MM.1S (cell line): ENCODE results near the gene SLIT3.

ENCODE experiments used
- CTCF ChIP-seq: fragments of 300-600 bp; sonication (generic); IDR thresholded peaks from 2 replicates; pipeline ENCODE4 v1.5.1; 2016; ENCODE audit warnings: antibody characterized with exemption, low read length, mixed read lengths
- EZH2 ChIP-seq: fragments of 300-600 bp; sonication (generic); optimal IDR thresholded peaks from 2 replicates; pipeline ENCODE3; 2017; ENCODE audit warnings: low read depth, mild to moderate bottlenecking, antibody characterized with exemption, low read length, mixed read lengths
- EZH2phosphoT487 ChIP-seq: fragments of 300-600 bp; sonication (generic); IDR thresholded peaks from 2 replicates; pipeline ENCODE4 v1.6.1; 2018; ENCODE audit warnings: antibody characterized with exemption, low read length

- TF ChIP-seq CTCF (no peak), EZH2 (no peak), EZH2phosphoT487 (no peak)
These were observed 626.0 kb downstream of the SLIT3 start for GRCh38 chr5:168674893-168675482.
